Activated CD4-positive, alpha-beta memory T cell treated with anti-CD3 and anti-CD28 coated beads for 36 hours (primary cell): ENCODE measurements around the gene LAGE3. TPM values are rescaled to one million over a fixed set of nuclear protein-coding genes. Genes with fewer than 3 reads are reported as not detected.

Source experiments
- CTCF ChIA-PET: fragments of 350-600 bp; sonication (Branson Sonifier 250); formaldehyde crosslinking; loops from one replicate; lab custom pipeline; 2021; ENCODE audit warnings: antibody characterized with exemption, inconsistent platforms; lab: Charles Lee
- POLR2A ChIA-PET: fragments of 350-600 bp; sonication (Branson Sonifier 250); formaldehyde crosslinking; loops from one replicate; lab custom pipeline; 2021; ENCODE audit warnings: antibody characterized with exemption; lab: Charles Lee
- DNase-seq: peaks from one replicate; pipeline ENCODE4 v3.0.0-alpha.2; 2020
- H3K27ac Mint-ChIP-seq: one replicate; pipeline ENCODE4 v1.8.0; 2021; ENCODE audit warnings: mixed read lengths
- H3K27me3 Mint-ChIP-seq: one replicate; pipeline ENCODE4 v1.8.0; 2021; ENCODE audit warnings: mixed read lengths
- H3K36me3 Mint-ChIP-seq: one replicate; pipeline ENCODE4 v1.8.0; 2021; ENCODE audit warnings: mixed read lengths
- H3K4me1 Mint-ChIP-seq: one replicate; pipeline ENCODE4 v1.8.0; 2021; ENCODE audit warnings: low read depth, mixed read lengths
- H3K4me3 Mint-ChIP-seq: one replicate; pipeline ENCODE4 v1.8.0; 2021; ENCODE audit warnings: mild to moderate bottlenecking, mixed read lengths
- H3K9me3 Mint-ChIP-seq: one replicate; pipeline ENCODE4 v1.8.0; 2021; ENCODE audit warnings: mixed read lengths
- intact Hi-C: fragments of 100-400 bp; cut with micrococcal nuclease; formaldehyde crosslinking; loops from one replicate; pipeline ENCODE4 v1.15.1; 2023
- total RNA-seq, 2 experiments: library from RNA; stranded (reverse); gene quantifications; one replicate each; pipeline ENCODE4 v1.2.3, GENCODE V29; 2021

The LAGE3 gene
- total RNA-seq, 2 experiments from 2014 or later: 45.5 to 47.7 TPM

DNA sequence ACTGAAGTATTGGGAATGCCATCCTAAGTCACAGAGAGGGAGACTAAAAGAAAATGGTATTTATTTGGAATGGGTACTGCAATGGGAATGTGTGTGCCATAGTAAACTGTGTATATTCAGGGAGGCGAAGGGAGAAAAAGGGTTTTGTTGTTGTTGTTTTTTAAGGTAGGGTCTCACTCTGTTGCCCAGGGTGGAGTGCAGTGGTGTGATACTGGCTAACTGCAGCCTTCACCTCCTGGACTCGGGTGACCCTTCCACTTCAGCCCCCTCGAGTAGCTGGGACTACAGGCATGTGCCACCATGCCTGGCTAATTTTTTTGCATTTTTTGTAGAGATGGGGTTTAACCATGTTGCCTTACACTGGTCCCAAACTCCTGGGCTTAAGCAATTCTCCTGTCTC is 15.6 kb upstream of the LAGE3 start:
- DNase-seq: no peak
- ChIA-PET POLR2A (no interaction called here), CTCF (no interaction called here)
- no peak overlapping the region for H3K4me3 Mint-ChIP-seq
- intact Hi-C loops: no loop called here
- H3K36me3 Mint-ChIP-seq: no peaks in the 10 kb centered on the region
- no peak overlapping the region for H3K27ac Mint-ChIP-seq
- H3K4me1 Mint-ChIP-seq: peaks cover 3% of the 10 kb centered on the region
- H3K9me3 Mint-ChIP-seq: no peaks in the 10 kb centered on the region
- no peaks in the 10 kb centered on the region for H3K27me3 Mint-ChIP-seq

GRCh38 chrX:154490414-154491083 is 11.5 kb upstream of the LAGE3 start, which contains the start of gene SLC10A3:
Gene SLC10A3 (minus strand): TSS chrX:154490629. CDS start chrX:154488940, 1,689 bp downstream.
- Mint-ChIP-seq H3K9me3 (no peaks in the 10 kb centered on the region), H3K4me1 (peaks cover 17% of the 10 kb centered on the region)
- POLR2A ChIA-PET: interaction anchor here (0.5 to 2.0 kb wide), 7 partner anchors 25 to 93 kb away, joined by 3 to 8 read pairs (median 4); partner anchors contain the start of gene RPL10

DNA sequence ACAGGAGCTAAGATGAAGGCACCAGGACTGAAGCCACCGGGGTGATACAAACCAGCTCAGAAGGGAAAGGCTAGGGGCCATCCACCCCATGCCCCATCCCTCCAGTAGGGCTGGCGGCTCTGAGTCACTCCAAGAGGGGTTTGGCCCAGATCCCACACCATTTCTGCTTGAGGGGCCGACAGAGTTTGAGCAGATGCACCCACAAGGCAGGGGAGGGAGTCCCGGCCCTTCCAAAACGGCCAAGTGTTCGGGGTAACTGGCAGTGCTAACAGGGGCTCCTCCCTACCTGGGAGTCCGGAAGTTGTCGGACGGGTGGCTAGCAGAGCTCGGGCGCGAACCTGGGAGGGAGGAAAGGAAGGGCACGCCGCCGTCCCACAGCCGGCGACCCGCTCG is 10.9 kb upstream of the LAGE3 start:
- Mint-ChIP-seq H3K27ac (peak overlapping the region; percentile 89), H3K4me1 (peaks cover 17% of the 10 kb centered on the region), H3K9me3 (no peaks in the 10 kb centered on the region), H3K36me3 (peaks cover 12% of the 10 kb centered on the region), H3K27me3 (no peaks in the 10 kb centered on the region), H3K4me3 (peak overlapping the region; percentile 87)
- ChIA-PET POLR2A (interaction anchor here (0.8 to 2.0 kb wide), 7 partner anchors 12 to 92 kb away, joined by 3 to 8 read pairs (median 4); partner anchors contain the start of genes FAM50A, LAGE3 and RPL10), CTCF (interaction anchor here (0.7 to 1.3 kb wide), 5 partner anchors 10 to 92 kb away, joined by 3 to 5 read pairs (median 3); partner anchors contain the start of gene RPL10)
- peak; percentile 48 for DNase-seq
- intact Hi-C loops: loop anchor here (1.0 kb wide), 1 partner anchor 26 kb away; the partner anchor contains the start of gene FAM3A

More at GRCh38 chrX:154490414-154491083, 11.5 kb upstream of the LAGE3 start, which contains the start of gene SLC10A3:
- DNase-seq: peak; percentile 94
- intact Hi-C loops: loop anchor here (1.0 kb wide), 1 partner anchor 26 kb away; the partner anchor contains the start of gene FAM3A
- Mint-ChIP-seq H3K36me3 (peaks cover 10% of the 10 kb centered on the region), H3K27me3 (no peaks in the 10 kb centered on the region), H3K27ac (peak within 1 kb of the TSS; percentile 89), H3K4me3 (peak within 1 kb of the TSS; percentile 87)
- CTCF ChIA-PET: interaction anchor here (0.7 to 1.3 kb wide), 5 partner anchors 10 to 92 kb away, joined by 3 to 5 read pairs (median 3); partner anchors contain the start of gene RPL10

DNA sequence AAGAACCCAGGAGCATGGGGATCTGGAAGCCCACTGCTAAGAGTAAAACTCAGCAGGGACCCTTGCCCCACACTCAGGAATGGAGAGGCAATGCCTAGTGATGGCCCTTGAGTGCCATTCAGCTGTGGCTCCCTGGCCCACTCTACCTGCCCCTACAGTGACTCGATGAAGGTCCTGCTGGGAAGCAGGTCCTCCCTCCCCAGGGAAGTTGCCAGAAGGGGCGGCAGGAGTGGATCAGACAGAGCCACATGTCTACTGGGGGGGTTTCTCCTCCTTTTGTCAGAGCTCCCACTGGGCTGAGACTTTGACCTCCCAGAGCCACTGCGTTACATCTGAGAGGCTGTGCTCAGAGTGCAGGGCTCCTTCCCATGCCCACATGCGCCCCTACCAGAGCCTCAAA is 10.1 kb upstream of the LAGE3 start:
- peaks cover 25% of the 10 kb centered on the region for H3K4me1 Mint-ChIP-seq
- no peaks in the 10 kb centered on the region for H3K27me3 Mint-ChIP-seq
- H3K4me3 Mint-ChIP-seq: peak overlapping the region; percentile 87
- intact Hi-C loops: no loop called here
- no peak overlapping the region for H3K27ac Mint-ChIP-seq
- CTCF ChIA-PET: interaction anchor here (1.3 kb wide), 1 partner anchor 91 kb away, joined by 3 read pairs; the partner anchor contains the start of gene RPL10
- POLR2A ChIA-PET: interaction anchor here (0.8 to 2.0 kb wide), 4 partner anchors 11 to 91 kb away, joined by 3 to 8 read pairs (median 4); partner anchors contain the start of genes FAM50A, LAGE3 and RPL10
- H3K9me3 Mint-ChIP-seq: no peaks in the 10 kb centered on the region
- DNase-seq: no peak
- H3K36me3 Mint-ChIP-seq: peaks cover 12% of the 10 kb centered on the region

DNA sequence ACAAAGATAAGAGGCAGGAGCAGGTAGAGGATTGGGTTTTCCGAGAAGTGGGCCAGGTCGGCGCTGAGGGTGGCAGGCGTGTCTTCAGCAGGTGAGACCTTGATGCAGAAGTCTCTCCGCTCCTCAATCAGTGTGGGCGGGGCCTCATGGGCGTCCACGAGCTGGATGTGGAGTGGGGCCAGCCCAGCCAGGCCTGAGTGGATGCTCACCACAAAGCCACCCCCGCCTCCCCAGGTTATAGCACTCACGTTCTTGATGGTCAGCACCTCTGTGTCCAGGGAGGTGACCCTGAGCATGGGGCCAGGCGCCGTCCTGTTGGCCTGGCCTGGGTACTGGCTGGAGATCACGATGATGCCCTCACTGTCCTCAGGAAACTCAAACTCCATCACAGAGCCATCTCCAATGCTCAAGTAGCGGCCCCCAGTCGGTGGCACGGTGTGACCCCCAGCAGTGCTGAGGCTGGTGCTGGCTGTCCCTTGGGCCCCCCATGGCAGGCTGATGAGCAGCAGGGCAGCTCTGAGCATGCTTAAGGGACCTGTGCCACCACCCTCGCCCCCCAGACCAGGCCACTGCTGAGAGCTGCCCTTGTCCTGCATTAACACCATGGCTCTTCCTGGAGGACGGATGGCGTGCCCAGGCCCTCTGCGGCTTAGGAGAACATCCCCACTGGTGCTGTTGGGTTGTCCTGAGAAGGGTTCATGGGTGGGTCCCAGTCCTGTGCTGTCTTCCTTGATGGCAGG is 9.4 kb upstream of the LAGE3 start:
- peak overlapping the region; percentile 5 for H3K4me3 Mint-ChIP-seq
- intact Hi-C loops: no loop called here
- peaks cover 12% of the 10 kb centered on the region for H3K36me3 Mint-ChIP-seq
- no peaks in the 10 kb centered on the region for H3K27me3 Mint-ChIP-seq
- H3K4me1 Mint-ChIP-seq: peaks cover 28% of the 10 kb centered on the region
- no peak for DNase-seq
- ChIA-PET POLR2A (interaction anchor here (2.0 kb wide), 1 partner anchor 88 kb away, joined by 8 read pairs; no protein-coding TSS in a partner anchor), CTCF (no interaction called here)
- no peaks in the 10 kb centered on the region for H3K9me3 Mint-ChIP-seq
- H3K27ac Mint-ChIP-seq: no peak overlapping the region

DNA sequence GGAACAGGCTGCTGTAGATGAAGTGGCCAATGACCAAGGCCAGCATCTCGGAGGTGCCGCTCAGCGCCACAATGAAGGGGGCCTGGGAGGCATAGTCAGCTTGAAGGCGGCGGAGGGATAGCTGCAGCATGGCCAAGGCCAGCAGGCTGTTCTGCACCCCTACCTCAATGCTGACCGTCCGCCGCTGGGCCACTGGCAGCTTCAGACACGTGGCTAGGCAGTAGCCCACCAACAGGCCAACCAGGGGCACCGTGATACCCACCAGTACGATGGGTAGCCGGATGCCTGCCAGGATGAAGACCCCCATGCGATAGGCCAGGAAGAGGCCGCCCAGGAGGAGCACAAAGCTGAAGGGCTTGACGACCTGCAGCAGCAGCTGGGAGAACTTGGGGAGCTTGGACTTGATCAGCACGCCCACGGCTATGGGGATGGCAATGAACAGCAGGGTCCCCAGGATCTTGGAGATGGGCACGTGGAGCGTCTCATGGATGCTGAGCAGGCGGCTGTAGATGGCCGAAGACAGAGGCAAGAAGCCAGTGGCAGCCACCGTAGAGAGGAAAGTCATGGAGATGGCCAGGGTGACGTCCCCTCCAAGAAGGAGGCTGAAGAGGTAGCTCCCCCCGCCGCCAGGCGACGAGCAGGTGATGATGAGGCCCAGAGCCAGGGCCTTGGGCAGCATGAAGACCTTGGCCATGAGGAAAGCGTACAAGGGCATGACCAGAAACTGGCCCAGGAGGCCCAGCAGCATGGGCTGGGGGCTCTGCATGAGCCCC is 8.6 kb upstream of the LAGE3 start:
- Mint-ChIP-seq H3K36me3 (peaks cover 12% of the 10 kb centered on the region), H3K4me1 (peaks cover 29% of the 10 kb centered on the region), H3K4me3 (peak overlapping the region; percentile 72), H3K27ac (no peak overlapping the region), H3K9me3 (no peaks in the 10 kb centered on the region), H3K27me3 (no peaks in the 10 kb centered on the region)
- intact Hi-C loops: no loop called here
- ChIA-PET POLR2A (interaction anchor here (1.3 kb wide), 1 partner anchor 75 kb away, joined by 4 read pairs; the partner anchor contains the start of gene TAFAZZIN), CTCF (no interaction called here)
- DNase-seq: no peak

GRCh38 chrX:154486396-154487207 is 7.5 kb upstream of the LAGE3 start, which contains the start of gene UBL4A:
Gene UBL4A (minus strand): TSS chrX:154486615. CDS start chrX:154486584, 31 bp downstream.
- Mint-ChIP-seq H3K4me1 (peaks cover 29% of the 10 kb centered on the region), H3K27me3 (no peaks in the 10 kb centered on the region), H3K4me3 (peak within 1 kb of the TSS; percentile 72), H3K36me3 (peaks cover 12% of the 10 kb centered on the region), H3K9me3 (no peaks in the 10 kb centered on the region), H3K27ac (peak within 1 kb of the TSS; percentile 76)
- peak; percentile 62 for DNase-seq
- intact Hi-C loops: no loop called here
- POLR2A ChIA-PET: interaction anchor here (1.0 to 2.0 kb wide), 5 partner anchors 8 to 75 kb away, joined by 3 to 5 read pairs (median 4); partner anchors contain the start of gene TAFAZZIN
- CTCF ChIA-PET: no interaction called here

DNA sequence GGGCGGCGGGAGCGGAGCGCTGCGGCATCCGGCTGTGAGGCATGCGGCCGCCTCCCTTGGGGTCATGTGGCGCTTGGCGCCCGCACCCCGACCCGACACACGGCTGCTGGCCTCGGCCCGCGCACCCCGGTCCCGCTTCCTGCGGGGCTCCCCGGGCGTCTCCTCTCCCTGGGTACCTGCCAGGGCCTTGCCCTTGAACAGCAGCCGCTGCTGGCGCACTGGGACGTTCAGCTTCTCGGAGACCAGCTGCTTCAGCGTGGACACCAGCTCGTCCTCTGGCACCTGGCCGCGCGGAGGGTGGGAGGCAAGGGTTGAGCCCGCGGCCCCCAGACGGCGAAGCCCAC is 6.9 kb upstream of the LAGE3 start:
- Mint-ChIP-seq H3K9me3 (no peaks in the 10 kb centered on the region), H3K36me3 (peaks cover 12% of the 10 kb centered on the region), H3K27ac (no peak overlapping the region), H3K27me3 (no peaks in the 10 kb centered on the region), H3K4me3 (no peak overlapping the region), H3K4me1 (peaks cover 27% of the 10 kb centered on the region)
- CTCF ChIA-PET: no interaction called here
- POLR2A ChIA-PET: interaction anchor here (1.0 to 2.0 kb wide), 4 partner anchors 8 to 74 kb away, joined by 3 to 5 read pairs (median 4); partner anchors contain the start of gene TAFAZZIN
- peak; percentile 56 for DNase-seq
- intact Hi-C loops: no loop called here

- no peaks in the 10 kb centered on the region for H3K9me3 Mint-ChIP-seq
- H3K4me1 Mint-ChIP-seq: peaks cover 27% of the 10 kb centered on the region
- peak overlapping the region; percentile 68 for H3K4me3 Mint-ChIP-seq
- no peaks in the 10 kb centered on the region for H3K27me3 Mint-ChIP-seq
- POLR2A ChIA-PET: interaction anchor here (0.7 to 2.0 kb wide), 4 partner anchors 10 to 266 kb away, joined by 3 to 5 read pairs (median 4); partner anchors contain the start of gene TAFAZZIN
- DNase-seq: no peak
- intact Hi-C loops: no loop called here
- peak overlapping the region; percentile 33 for H3K27ac Mint-ChIP-seq
- peaks cover 12% of the 10 kb centered on the region for H3K36me3 Mint-ChIP-seq
- CTCF ChIA-PET: no interaction called here
These were observed 6.3 kb upstream of the LAGE3 start for GRCh38 chrX:154485150-154486051.
